HEK293 (cell line): ENCODE data around the gene OTUB1.
A peak's percentile ranks its signal among the peaks of the same experiment; 100 is the strongest.

ENCODE experiments used
- BCL11A ChIP-seq: fragments of 450-650 bp; formaldehyde crosslinking; IDR thresholded peaks from 2 replicates; pipeline ENCODE4 v1.5.1; 2016; ENCODE audit warnings: low read depth, missing biosample characterization, missing genetic modification characterization
- EGR2 ChIP-seq: fragments of 450-650 bp; formaldehyde crosslinking; IDR thresholded peaks from 2 replicates; pipeline ENCODE4 v1.5.1; 2016; ENCODE audit warnings: low read depth, missing biosample characterization, missing genetic modification characterization
- GLIS1 ChIP-seq: fragments of 450-650 bp; formaldehyde crosslinking; IDR thresholded peaks from 2 replicates; pipeline ENCODE4 v1.5.1; 2016; ENCODE audit warnings: missing biosample characterization, missing genetic modification characterization
- KLF10 ChIP-seq: fragments of 450-650 bp; IDR thresholded peaks from 2 replicates; pipeline ENCODE4 v1.5.1; 2018; ENCODE audit warnings: missing biosample characterization, mild to moderate bottlenecking, missing genetic modification characterization
- KLF7 ChIP-seq: fragments of 450-650 bp; formaldehyde crosslinking; IDR thresholded peaks from 2 replicates; pipeline ENCODE4 v1.5.1; 2016; ENCODE audit warnings: missing biosample characterization, missing genetic modification characterization, borderline replicate concordance
- KLF9 ChIP-seq: fragments of 450-650 bp; formaldehyde crosslinking; IDR thresholded peaks from 2 replicates; pipeline ENCODE4 v1.5.1; 2016; ENCODE audit warnings: missing biosample characterization, missing genetic modification characterization, low read depth
- PRDM2 ChIP-seq: fragments of 450-650 bp; formaldehyde crosslinking; IDR thresholded peaks from 2 replicates; pipeline ENCODE4 v1.5.1; 2016; ENCODE audit warnings: missing biosample characterization, missing genetic modification characterization, borderline replicate concordance
- YY1 ChIP-seq: fragments of 450-650 bp; formaldehyde crosslinking; IDR thresholded peaks from 2 replicates; pipeline ENCODE4 v1.5.1; 2018; ENCODE audit warnings: missing biosample characterization, missing genetic modification characterization
- ZBTB49 ChIP-seq: fragments of 450-650 bp; formaldehyde crosslinking; IDR thresholded peaks from 2 replicates; pipeline ENCODE4 v1.5.1; 2016; ENCODE audit warnings: missing biosample characterization, missing genetic modification characterization, low read depth
- ZBTB8A ChIP-seq: fragments of 450-650 bp; formaldehyde crosslinking; IDR thresholded peaks from 2 replicates; pipeline ENCODE4 v1.5.1; 2016; ENCODE audit warnings: missing biosample characterization, missing genetic modification characterization
- ZNF10 ChIP-seq: fragments of 450-650 bp; formaldehyde crosslinking; IDR thresholded peaks from 2 replicates; pipeline ENCODE4 v1.5.1; 2017; ENCODE audit warnings: missing biosample characterization, missing genetic modification characterization
- ZNF146 ChIP-seq: fragments of 450-650 bp; formaldehyde crosslinking; IDR thresholded peaks from 2 replicates; pipeline ENCODE4 v1.5.1; 2016; ENCODE audit warnings: missing biosample characterization, missing genetic modification characterization
- ZNF202 ChIP-seq: fragments of 450-650 bp; formaldehyde crosslinking; IDR thresholded peaks from 2 replicates; pipeline ENCODE4 v1.5.1; 2016; ENCODE audit warnings: missing biosample characterization, missing genetic modification characterization, borderline replicate concordance
- ZNF214 ChIP-seq: fragments of 450-650 bp; formaldehyde crosslinking; IDR thresholded peaks from 2 replicates; pipeline ENCODE4 v1.5.1; 2017; ENCODE audit warnings: missing biosample characterization, mild to moderate bottlenecking, missing genetic modification characterization, borderline replicate concordance
- ZNF274 ChIP-seq, 2 experiments: fragments of 200-500 bp in 1 of 2; fragments of 450-650 bp in 1 of 2; sonication (Bioruptor generic) in 1 of 2; formaldehyde crosslinking in 1 of 2; IDR thresholded peaks; 2 replicates each; pipeline versions ENCODE4 v1.5.1 to v1.6.1; 2014 to 2016; ENCODE audit warnings: borderline replicate concordance in 1 of 2, inconsistent platforms in 1 of 2, low read length in 1 of 2, missing biosample characterization in 1 of 2, missing genetic modification characterization in 1 of 2
- ZNF341 ChIP-seq: fragments of 450-650 bp; formaldehyde crosslinking; IDR thresholded peaks from 2 replicates; pipeline ENCODE4; 2016; ENCODE audit warnings: low read depth, missing biosample characterization, missing genetic modification characterization
- ZNF354C ChIP-seq: fragments of 450-650 bp; formaldehyde crosslinking; IDR thresholded peaks from 2 replicates; pipeline ENCODE4 v1.5.1; 2016; ENCODE audit warnings: missing biosample characterization, missing genetic modification characterization, low read depth, borderline replicate concordance
- ZNF473 ChIP-seq: fragments of 450-650 bp; formaldehyde crosslinking; IDR thresholded peaks from 2 replicates; pipeline ENCODE4 v1.5.1; 2017; ENCODE audit warnings: missing biosample characterization, missing genetic modification characterization
- ZNF529 ChIP-seq: fragments of 450-650 bp; formaldehyde crosslinking; IDR thresholded peaks from 2 replicates; pipeline ENCODE4 v1.5.1; 2017; ENCODE audit warnings: missing genetic modification characterization, missing biosample characterization; ENCODE audit not compliant: insufficient replicate concordance
- ZNF549 ChIP-seq: fragments of 450-650 bp; IDR thresholded peaks from 2 replicates; pipeline ENCODE4 v1.5.1; 2018; ENCODE audit warnings: missing biosample characterization, missing genetic modification characterization, mild to moderate bottlenecking, inconsistent platforms, moderate library complexity
- ZNF600 ChIP-seq: fragments of 450-650 bp; formaldehyde crosslinking; IDR thresholded peaks from 2 replicates; pipeline ENCODE4 v1.5.1; 2016; ENCODE audit warnings: missing biosample characterization, missing genetic modification characterization
- ZNF664 ChIP-seq: fragments of 450-650 bp; formaldehyde crosslinking; IDR thresholded peaks from 2 replicates; pipeline ENCODE4 v1.5.1; 2016; ENCODE audit warnings: missing biosample characterization, missing genetic modification characterization
- ZNF670 ChIP-seq: fragments of 450-650 bp; formaldehyde crosslinking; IDR thresholded peaks from 2 replicates; pipeline ENCODE4 v1.5.1; 2016; ENCODE audit warnings: missing biosample characterization, missing genetic modification characterization, low read depth
- ZNF76 ChIP-seq: fragments of 450-650 bp; formaldehyde crosslinking; IDR thresholded peaks from 2 replicates; pipeline ENCODE4; 2016; ENCODE audit warnings: low read depth, missing biosample characterization, missing genetic modification characterization, borderline replicate concordance
- ZSCAN30 ChIP-seq: fragments of 450-650 bp; IDR thresholded peaks from 2 replicates; pipeline ENCODE4 v1.5.1; 2018; ENCODE audit warnings: missing biosample characterization, mild to moderate bottlenecking, missing genetic modification characterization, moderate library complexity
- TF ChIP-seq, protein P1 (sequence below): fragments of 450-650 bp; IDR thresholded peaks from 2 replicates; pipeline ENCODE4 v1.5.1; 2018; ENCODE audit warnings: missing biosample characterization, mild to moderate bottlenecking, missing genetic modification characterization
- TF ChIP-seq, protein P2 (sequence below): fragments of 450-650 bp; formaldehyde crosslinking; IDR thresholded peaks from 2 replicates; pipeline ENCODE4 v1.5.1; 2016; ENCODE audit warnings: missing biosample characterization, missing genetic modification characterization

The OTUB1 gene

GRCh38 chr11:63938479-63939396 lies 47.5 kb upstream of the OTUB1 start, which contains the start of gene NAA40 (continued):
- TF ChIP-seq ZBTB49 (tag by site-specific recombination), result no peak
- peak; percentile 97 for TF ChIP-seq GLIS1 (tag by site-specific recombination)
- TF ChIP-seq ZNF274 (IDR thresholded peaks at IDR 0.05; ENCODE audit: low read length), result no peak
- no peak for TF ChIP-seq ZNF274 (tag by site-specific recombination; IDR thresholded peaks at IDR 0.05; ENCODE audit: borderline replicate concordance)
- TF ChIP-seq ZNF202 (tag by site-specific recombination), result no peak
- TF ChIP-seq KLF9 (tag by site-specific recombination), result no peak; the same call in none of the 2 replicates
- TF ChIP-seq ZNF600 (tag by site-specific recombination), result peak; percentile 85
- TF ChIP-seq ZNF214 (tag by site-specific recombination), result no peak
- no peak for TF ChIP-seq EGR2 (tag by site-specific recombination)
- no peak for TF ChIP-seq ZNF146 (tag by site-specific recombination)
- no peak for TF ChIP-seq KLF7 (tag by site-specific recombination)
- no peak for TF ChIP-seq PRDM2 (tag by site-specific recombination)
- TF ChIP-seq YY1, result no peak
- peak; percentile 57; the same call in 1 of the 2 replicates for TF ChIP-seq ZSCAN30 (tag by site-specific recombination)
- no peak for TF ChIP-seq ZNF549
- TF ChIP-seq ZNF10 (tag by site-specific recombination), result no peak
- TF ChIP-seq BCL11A (tag by site-specific recombination), result no peak
- TF ChIP-seq ZNF670, result no peak
- TF ChIP-seq, protein P1, sequence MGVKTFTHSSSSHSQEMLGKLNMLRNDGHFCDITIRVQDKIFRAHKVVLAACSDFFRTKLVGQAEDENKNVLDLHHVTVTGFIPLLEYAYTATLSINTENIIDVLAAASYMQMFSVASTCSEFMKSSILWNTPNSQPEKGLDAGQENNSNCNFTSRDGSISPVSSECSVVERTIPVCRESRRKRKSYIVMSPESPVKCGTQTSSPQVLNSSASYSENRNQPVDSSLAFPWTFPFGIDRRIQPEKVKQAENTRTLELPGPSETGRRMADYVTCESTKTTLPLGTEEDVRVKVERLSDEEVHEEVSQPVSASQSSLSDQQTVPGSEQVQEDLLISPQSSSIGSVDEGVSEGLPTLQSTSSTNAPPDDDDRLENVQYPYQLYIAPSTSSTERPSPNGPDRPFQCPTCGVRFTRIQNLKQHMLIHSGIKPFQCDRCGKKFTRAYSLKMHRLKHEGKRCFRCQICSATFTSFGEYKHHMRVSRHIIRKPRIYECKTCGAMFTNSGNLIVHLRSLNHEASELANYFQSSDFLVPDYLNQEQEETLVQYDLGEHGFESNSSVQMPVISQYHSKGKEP (tag by site-specific recombination), result 0 out of 2 replicates have a peak, but pooled peaks have one; percentile 25
- no peak for TF ChIP-seq ZBTB8A
- TF ChIP-seq ZNF76, result 0 out of 2 replicates have a peak, but pooled peaks have one; percentile 23
- TF ChIP-seq ZNF529 (tag by site-specific recombination), result no peak
- peak; percentile 100 for TF ChIP-seq ZNF341 (tag by site-specific recombination)
- no peak for TF ChIP-seq ZNF664 (tag by site-specific recombination)
- TF ChIP-seq ZNF354C (tag by site-specific recombination), result no peak
- TF ChIP-seq KLF10 (tag by site-specific recombination), result peak; percentile 47; the same call in 1 of the 2 replicates
- TF ChIP-seq, protein P2, sequence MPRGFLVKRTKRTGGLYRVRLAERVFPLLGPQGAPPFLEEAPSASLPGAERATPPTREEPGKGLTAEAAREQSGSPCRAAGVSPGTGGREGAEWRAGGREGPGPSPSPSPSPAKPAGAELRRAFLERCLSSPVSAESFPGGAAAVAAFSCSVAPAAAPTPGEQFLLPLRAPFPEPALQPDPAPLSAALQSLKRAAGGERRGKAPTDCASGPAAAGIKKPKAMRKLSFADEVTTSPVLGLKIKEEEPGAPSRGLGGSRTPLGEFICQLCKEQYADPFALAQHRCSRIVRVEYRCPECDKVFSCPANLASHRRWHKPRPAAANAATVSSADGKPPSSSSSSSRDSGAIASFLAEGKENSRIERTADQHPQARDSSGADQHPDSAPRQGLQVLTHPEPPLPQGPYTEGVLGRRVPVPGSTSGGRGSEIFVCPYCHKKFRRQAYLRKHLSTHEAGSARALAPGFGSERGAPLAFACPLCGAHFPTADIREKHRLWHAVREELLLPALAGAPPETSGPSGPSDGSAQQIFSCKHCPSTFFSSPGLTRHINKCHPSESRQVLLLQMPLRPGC (tag by site-specific recombination), result 0 out of 2 replicates have a peak, but pooled peaks have one; percentile 18
- TF ChIP-seq ZNF473, result no peak
